SIG-M5 (cell line): ENCODE results near the gene GTPBP3.
"Not testable (repeated sequence)": the region's sequence is repeated elsewhere in the genome, so short reads cannot be mapped to it uniquely, and the experiment has no call there.

Source experiments
- DNase-seq: peaks from one replicate; lab custom pipeline; 2025; lab: John Stamatoyannopoulos, UW

Gene GTPBP3

DNA sequence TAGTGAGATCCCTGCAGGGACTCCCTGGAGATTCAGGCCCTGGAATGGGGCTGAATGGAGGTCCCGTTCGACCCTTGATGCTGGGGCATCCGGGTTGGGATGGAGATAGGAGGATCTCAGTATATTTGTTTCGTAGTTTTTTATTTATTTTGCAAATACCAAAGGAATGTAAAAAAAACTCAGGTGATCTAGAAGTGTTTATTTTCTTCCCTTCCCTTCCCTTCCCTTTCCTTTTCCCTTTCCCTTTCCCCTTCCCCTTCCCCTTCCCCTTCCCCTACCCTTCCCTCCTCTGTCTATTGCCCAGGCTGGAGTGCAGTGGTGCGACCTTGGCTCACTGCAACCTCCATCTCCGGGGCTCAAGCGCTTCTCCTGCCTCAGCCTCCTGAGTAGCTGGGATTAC is 4.5 kb downstream of the GTPBP3 start:
- DNase-seq: no peak

DNA sequence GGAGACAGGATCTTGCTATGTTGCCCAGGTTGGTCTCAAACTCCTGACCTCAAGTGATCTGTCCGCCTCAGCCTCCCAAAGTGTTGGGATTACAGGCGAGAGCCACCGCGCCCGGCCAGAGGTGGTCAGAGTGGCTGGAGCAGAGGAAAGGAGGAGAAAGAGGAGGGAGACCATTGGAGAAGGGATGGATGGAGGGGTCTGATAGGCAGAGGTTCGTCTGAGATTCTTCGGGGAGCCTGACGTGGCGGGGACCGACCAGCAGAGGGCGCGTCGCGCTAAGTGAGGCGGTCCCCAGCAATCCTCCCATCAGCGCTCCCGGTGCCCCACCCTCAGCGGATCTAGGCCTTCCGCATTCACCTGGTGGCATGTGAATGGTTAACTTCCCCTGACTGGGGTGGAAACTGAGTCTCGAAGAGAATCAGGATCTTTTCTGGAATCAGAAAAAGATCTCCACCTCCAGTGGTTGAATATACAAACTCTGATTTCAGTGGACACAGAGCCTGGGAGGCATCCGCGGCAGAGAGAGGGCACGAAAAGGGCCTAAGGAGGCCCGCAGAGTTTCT is 8.8 kb downstream of the GTPBP3 start:
- no peak for DNase-seq

DNA sequence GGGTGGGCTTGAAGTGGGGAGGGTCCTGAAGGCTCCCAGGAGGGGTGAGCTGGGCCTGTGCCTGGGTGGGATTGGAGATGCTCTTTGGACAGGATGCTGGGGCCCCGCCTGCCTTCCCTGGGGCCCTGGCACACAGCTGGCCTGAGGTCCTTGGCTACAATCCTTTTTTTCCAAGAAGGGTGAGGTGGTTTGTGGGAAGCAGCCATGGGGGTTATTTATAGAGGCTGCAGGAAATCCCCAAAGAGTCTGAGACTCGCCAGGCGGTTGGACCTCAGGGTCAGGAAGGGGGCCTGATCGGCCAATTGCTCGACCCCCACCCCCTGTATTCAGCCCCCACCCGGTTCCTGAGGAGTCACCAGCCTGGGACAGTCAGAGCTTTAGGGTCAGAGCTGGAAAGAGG is 10.0 kb downstream of the GTPBP3 start:
- no peak for DNase-seq

- DNase-seq: no peak
Observed at GRCh38 chr19:17347877-17348276, 10.5 kb downstream of the GTPBP3 start.

GRCh38 chr19:17348700-17349099 is 11.3 kb downstream of the GTPBP3 start:
- DNase-seq: no peak

- no peak for DNase-seq
Observed at GRCh38 chr19:17351815-17352435, 14.6 kb downstream of the GTPBP3 start.

- DNase-seq: no peak
Observed at GRCh38 chr19:17352608-17353280, 15.4 kb downstream of the GTPBP3 start.

- no peak for DNase-seq
Observed at GRCh38 chr19:17353386-17353785, 16.0 kb downstream of the GTPBP3 start.

GRCh38 chr19:17357078-17357666 is 19.8 kb downstream of the GTPBP3 start:
- DNase-seq: no peak

DNA sequence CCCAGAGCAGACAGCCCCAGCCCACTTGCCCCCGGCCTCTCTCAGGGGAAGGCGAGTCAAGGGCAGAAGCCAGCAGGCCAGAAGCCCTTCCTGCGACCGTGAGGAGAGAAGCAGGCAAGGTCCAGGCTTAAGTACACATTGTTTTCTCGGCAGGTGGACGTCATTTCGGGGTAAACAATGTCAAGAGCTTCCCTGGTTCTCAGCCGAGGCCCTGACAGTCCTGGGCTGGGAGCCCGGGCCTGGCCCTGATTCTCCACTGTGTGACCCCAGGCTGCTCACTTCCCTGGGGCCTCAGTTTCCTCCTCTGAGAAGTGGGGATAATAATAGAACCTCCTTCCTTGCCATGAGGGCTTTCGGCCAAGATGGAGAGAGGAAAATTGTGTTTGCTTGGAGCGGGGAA is 20.4 kb downstream of the GTPBP3 start:
- no peak for DNase-seq

GRCh38 chr19:17358395-17358794 is 21.0 kb downstream of the GTPBP3 start:
- no peak for DNase-seq

DNA sequence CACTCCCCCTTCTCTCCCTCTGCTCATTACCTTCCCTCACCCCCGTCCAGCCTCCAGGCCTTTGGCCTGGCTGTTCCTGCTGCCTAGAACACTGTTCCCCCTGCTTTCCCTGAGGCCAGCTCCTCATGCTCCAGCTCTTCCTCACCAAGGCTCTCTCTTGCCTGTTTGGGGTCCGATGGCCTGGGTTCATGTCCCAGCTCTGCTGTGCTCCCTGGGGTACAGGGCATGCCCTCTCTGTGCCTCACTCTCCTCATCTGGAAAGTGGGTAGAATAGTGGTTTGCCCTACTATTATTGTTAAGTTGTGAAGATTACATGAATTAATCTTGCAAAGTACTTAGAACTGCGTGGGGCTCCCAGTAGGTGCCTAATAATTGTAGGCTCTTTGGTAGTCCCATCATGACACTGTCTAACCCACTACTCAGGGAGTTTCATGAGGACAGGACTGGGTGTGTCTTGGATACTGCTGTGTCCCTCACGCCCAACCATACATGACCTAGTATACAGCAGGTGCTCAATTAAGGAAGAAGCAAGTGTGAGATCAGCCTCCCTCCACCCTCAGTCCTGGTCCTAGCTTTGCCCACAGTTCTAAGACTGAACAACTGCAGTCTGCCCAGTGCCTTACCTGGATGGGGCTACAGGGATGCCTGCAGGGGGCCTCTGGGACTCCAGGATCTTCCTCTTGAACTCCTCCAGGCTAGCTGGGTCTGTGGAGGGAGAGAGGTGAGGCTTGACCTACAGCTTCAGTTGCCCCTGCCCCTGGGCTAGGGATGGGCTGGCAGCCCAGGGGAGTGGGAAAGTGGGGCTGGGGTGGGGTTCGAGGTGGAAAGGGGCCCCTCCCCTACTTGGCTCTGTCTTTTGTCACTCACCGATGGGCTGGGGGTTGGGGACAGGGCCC is 22.8 kb downstream of the GTPBP3 start:
- no peak for DNase-seq

DNA sequence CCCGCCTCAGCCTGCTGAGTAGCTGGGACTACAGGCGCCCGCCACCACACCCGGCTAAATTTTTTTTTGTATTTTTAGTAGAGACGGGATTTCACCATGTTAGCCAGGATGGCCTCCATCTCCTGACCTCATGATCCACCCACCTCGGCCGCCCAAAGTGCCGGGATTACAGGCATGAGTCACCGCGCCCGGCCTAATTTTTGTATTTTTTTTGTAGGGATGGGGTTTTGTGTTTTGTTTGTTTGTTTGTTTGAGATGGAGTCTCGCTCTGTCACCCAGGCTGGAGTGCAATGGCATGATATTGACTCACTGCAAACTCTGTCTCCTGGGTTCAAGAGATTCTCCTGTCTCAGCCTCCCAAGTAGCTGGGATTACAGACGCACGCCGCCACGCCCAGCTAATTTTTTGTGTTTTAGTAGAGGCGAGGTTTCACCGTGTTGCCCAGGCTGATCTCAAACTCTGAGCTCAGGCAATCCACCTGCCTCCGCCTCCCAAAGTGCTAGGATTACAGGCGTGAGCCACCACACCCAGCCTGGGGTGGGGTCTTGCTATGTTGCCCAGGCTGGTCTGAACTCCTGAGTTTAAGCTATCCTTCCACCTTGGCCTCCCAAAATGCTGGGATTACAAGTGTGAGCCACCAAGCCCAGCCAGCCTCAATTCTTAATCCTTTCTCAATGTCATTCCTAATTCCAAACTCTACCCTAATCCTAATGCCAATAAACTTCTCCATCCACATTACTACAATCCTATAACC is 26.7 kb downstream of the GTPBP3 start:
- not testable (repeated sequence) for DNase-seq

DNA sequence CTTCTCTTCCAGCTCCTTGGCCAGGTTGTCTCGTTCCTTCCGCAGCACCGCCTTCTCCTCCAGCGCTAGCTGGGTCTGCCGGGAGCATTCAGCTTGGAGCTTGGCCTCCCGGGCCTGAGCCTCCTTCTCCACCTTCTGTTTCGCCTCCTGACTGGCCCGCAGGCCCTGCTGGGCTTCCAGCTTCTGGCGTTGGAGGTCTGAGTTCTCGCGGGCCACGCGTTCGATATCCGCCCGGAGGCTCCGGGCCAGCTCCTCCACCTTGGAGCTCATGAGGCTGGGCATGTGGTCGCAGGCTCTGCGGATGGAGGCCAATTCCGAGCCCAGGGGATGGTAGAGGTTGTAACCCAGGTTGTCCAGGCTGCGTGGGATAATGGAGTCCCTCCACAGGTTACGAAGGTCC is 28.0 kb downstream of the GTPBP3 start:
- DNase-seq: no peak

GRCh38 chr19:17370026-17370587 is 32.8 kb downstream of the GTPBP3 start:
- peak; percentile 44 for DNase-seq

DNA sequence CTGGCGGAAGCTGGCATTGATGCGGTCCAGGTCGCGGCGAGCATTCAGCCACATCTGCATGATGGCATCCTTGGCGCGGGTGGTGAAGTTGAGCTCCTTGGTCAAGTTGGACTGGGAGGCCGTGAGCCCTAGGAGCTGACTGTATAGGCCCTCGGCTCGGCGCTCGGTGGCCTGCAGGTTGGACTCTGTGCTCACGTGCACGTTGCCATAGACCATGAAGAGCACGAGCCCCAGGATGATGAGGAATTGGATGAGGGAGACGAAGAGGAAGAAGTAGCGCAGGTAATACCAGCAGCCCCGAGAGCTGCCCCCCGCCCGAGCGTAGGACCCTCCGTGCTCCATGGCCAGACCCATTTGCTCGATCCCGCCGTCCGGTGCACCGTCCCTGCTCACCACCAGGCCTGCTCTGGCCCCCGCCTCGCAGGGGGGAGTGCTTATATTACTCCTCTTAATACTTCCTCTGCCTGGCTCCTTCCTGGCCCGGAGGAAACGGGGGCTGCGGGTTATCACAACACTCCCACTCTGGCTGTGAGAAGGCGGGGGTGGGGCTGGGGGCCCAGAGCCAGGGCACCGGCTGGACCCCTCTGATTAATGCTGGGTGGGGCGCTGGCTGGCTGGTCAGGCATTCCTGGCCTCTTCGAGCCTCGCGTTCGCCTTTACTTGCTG is 39.7 kb downstream of the GTPBP3 start, which contains the start of gene PLVAP:
Gene PLVAP (minus strand): TSS at position 408 of the 666 bp plus-strand sequence. CDS start 54 bp downstream, at position 354.
- DNase-seq: no peak

DNA sequence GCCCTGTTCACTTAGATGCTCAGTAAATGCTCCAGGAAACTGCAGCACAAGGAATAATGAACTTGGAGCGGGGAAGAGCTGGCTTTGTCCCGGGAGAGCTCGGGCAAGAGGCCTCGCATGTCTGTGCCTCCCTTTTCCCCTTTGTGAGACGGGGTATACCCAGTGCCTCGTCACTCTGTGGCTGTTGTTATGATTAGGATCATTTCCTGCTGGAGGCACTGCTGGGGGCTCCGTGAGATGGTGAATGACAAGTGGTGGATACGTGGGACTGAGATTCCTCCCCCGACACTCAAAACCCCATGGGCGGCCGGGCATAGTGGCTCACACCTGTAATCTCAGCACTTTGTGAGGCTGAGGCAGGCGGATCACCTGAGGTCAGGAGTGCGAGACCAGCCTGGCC is 40.9 kb downstream of the GTPBP3 start:
- DNase-seq: no peak

DNA sequence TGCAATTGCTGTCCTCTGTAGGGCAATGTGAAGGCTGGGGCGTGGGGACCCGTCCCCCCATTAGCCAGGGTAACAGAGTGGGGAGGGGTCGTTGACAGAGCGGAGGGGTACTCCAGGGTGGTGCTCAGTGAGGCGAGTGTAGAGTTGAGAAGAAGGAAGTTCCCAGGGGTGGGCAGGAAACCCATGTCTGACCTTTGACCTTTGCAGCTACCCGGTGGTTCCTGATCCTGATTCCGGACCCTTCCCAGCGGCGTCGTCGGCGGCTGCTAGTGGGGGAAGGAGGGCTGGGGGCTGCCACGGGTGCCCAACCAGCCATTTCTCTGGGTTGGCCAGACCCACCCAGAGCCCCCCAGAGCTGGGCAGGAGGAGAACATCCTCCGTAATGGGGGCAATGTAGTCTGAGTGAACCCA is 41.9 kb downstream of the GTPBP3 start:
- DNase-seq: no peak

GRCh38 chr19:17380426-17381138 is 43.2 kb downstream of the GTPBP3 start:
- DNase-seq: no peak
